MG63 (cell line): ENCODE data around the gene DNAJC16. TPM values are rescaled to one million over a fixed set of nuclear protein-coding genes. Genes with fewer than 3 reads are reported as not detected.
"Not testable (repeated sequence)": the region's sequence is repeated elsewhere in the genome, so short reads cannot be mapped to it uniquely, and the experiment has no call there.

Source experiments
- DNase-seq: peaks from one replicate; pipeline ENCODE4 v3.0.0-alpha.2; 2020
- H3K27me3 ChIP-seq: fragments of 250-450 bp; sonication (Bioruptor Pico); 2 replicates; pipeline ENCODE4 v1.5.1; 2020; ENCODE audit warnings: mild to moderate bottlenecking, moderate library complexity
- H3K36me3 ChIP-seq: fragments of 250-450 bp; sonication (Bioruptor Pico); 2 replicates; pipeline ENCODE4 v1.5.1; 2020; ENCODE audit warnings: mild to moderate bottlenecking, moderate library complexity
- H3K4me3 ChIP-seq: fragments of 250-450 bp; sonication (Bioruptor Pico); 2 replicates; pipeline ENCODE4 v1.5.1; 2020; ENCODE audit warnings: mild to moderate bottlenecking, moderate library complexity
- H3K9me3 ChIP-seq: fragments of 250-450 bp; sonication (Bioruptor Pico); 2 replicates; pipeline ENCODE4 v1.5.1; 2020; ENCODE audit warnings: mild to moderate bottlenecking, moderate library complexity
- total RNA-seq: library from RNA; depleted of rRNA; stranded (reverse); fragments of >200 nt; shearing (Covaris generic); gene quantifications from 2 replicates; pipeline ENCODE4 v1.2.3, GENCODE V29; 2014; ENCODE audit warnings: low replicate concordance

DNAJC16 gene
- total RNA-seq, 1 experiment from 2014 or later = 3.6 TPM

DNA sequence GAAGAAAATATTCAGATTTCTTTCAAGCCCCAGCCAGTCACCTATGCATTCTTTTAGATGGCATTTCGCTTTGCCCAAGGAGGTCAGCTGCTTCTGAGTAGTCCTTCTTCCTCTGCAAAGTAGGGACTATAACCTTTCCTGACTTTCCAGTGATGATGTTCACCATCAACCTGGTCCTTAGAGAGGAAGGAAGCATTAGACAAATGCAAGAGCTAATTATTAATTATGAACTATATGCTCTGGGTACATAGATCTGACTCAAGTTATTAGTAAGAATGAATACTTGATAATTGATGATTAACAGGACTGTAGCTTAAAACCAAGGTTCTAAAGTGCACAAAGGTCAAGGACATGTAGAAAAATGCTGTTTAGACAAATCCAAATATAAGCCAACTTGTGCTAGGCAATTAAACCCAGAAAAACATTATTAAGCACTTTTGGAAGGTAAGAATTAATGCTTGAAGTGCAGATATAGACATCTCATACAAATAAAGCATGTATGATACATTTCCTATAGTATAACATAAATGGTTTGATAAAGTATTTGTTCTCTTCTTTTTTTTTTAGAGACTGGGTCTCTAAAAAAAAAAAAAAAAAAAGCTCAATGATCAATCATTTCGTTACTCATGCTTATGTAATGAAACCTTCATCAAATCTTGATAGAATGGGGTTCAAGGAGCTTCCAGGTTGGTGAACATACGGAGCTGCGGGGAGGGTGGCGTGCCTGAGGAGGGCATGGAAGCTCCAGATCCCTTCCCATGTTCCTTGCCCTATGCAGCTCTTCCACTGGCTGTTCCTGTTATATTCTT lies 69.4 kb downstream of the DNAJC16 start:
- H3K9me3 ChIP-seq = no peaks in the 10 kb centered on the region
- no peaks in the 10 kb centered on the region for H3K36me3 ChIP-seq
- no peak for DNase-seq

GRCh38 chr1:15598436-15598835 lies 71.8 kb downstream of the DNAJC16 start:
- no peaks in the 10 kb centered on the region for H3K36me3 ChIP-seq

More for the DNA sequence above, 69.4 kb downstream of the DNAJC16 start:
- no peak overlapping the region for H3K4me3 ChIP-seq
- H3K27me3 ChIP-seq = peaks cover 4% of the 10 kb centered on the region; the same call in 1 of the 2 replicates

GRCh38 chr1:15603050-15603965 lies 76.7 kb downstream of the DNAJC16 start:
- H3K4me3 ChIP-seq = peak overlapping the region; percentile 80
- no peaks in the 10 kb centered on the region for H3K9me3 ChIP-seq
- no peaks in the 10 kb centered on the region; the same call in 1 of the 2 replicates for H3K27me3 ChIP-seq
- peak; percentile 98 for DNase-seq
- no peaks in the 10 kb centered on the region for H3K36me3 ChIP-seq

More at GRCh38 chr1:15598436-15598835, 71.8 kb downstream of the DNAJC16 start:
- DNase-seq = no peak
- peaks cover 4% of the 10 kb centered on the region; the same call in 1 of the 2 replicates for H3K27me3 ChIP-seq
- H3K9me3 ChIP-seq = no peaks in the 10 kb centered on the region
- no peak overlapping the region for H3K4me3 ChIP-seq

DNA sequence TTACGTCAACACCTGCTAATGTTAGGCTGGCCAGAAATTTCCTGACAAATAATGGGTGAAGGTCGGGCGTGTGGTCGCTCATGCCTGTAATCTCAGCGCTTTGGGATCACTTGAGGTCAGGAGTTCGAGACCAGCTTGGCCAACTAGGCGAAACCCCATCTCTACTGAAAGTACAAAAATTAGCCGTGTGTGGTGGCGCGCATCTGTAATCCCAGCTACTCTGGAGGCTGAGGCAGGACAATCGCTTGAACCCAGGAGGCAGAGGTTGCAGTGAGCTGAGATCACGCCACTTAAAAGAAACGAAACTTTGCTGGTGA lies 77.3 kb downstream of the DNAJC16 start:
- not testable (repeated sequence) for H3K27me3 ChIP-seq, H3K9me3 ChIP-seq, DNase-seq, H3K36me3 ChIP-seq
- H3K4me3 ChIP-seq = peak overlapping the region; percentile 80

- not testable (repeated sequence) for H3K9me3 ChIP-seq, H3K4me3 ChIP-seq, H3K36me3 ChIP-seq, H3K27me3 ChIP-seq, DNase-seq
Observed at GRCh38 chr1:15604400-15604799, 77.8 kb downstream of the DNAJC16 start.

GRCh38 chr1:15605398-15606383 lies 79.0 kb downstream of the DNAJC16 start:
- no peak overlapping the region for H3K4me3 ChIP-seq
- H3K27me3 ChIP-seq = no peaks in the 10 kb centered on the region
- H3K36me3 ChIP-seq = no peaks in the 10 kb centered on the region
- H3K9me3 ChIP-seq = no peaks in the 10 kb centered on the region
- no peak for DNase-seq

GRCh38 chr1:15609631-15610030 lies 83.0 kb downstream of the DNAJC16 start:
- H3K9me3 ChIP-seq = no peaks in the 10 kb centered on the region
- no peak for DNase-seq

GRCh38 chr1:15610167-15610566 lies 83.5 kb downstream of the DNAJC16 start:
- Histone ChIP-seq H3K9me3 (no peaks in the 10 kb centered on the region), H3K4me3 (no peak overlapping the region), H3K27me3 (no peaks in the 10 kb centered on the region), H3K36me3 (no peaks in the 10 kb centered on the region)
- DNase-seq = no peak

More at GRCh38 chr1:15609631-15610030, 83.0 kb downstream of the DNAJC16 start:
- Histone ChIP-seq H3K27me3 (no peaks in the 10 kb centered on the region), H3K36me3 (no peaks in the 10 kb centered on the region), H3K4me3 (no peak overlapping the region)

- peaks cover 5% of the 10 kb centered on the region for H3K36me3 ChIP-seq
- H3K9me3 ChIP-seq = no peaks in the 10 kb centered on the region
- peak; percentile 50 for DNase-seq
- H3K27me3 ChIP-seq = no peaks in the 10 kb centered on the region
- H3K4me3 ChIP-seq = peak overlapping the region; percentile 51
Observed at GRCh38 chr1:15616373-15617172, 89.9 kb downstream of the DNAJC16 start.

DNA sequence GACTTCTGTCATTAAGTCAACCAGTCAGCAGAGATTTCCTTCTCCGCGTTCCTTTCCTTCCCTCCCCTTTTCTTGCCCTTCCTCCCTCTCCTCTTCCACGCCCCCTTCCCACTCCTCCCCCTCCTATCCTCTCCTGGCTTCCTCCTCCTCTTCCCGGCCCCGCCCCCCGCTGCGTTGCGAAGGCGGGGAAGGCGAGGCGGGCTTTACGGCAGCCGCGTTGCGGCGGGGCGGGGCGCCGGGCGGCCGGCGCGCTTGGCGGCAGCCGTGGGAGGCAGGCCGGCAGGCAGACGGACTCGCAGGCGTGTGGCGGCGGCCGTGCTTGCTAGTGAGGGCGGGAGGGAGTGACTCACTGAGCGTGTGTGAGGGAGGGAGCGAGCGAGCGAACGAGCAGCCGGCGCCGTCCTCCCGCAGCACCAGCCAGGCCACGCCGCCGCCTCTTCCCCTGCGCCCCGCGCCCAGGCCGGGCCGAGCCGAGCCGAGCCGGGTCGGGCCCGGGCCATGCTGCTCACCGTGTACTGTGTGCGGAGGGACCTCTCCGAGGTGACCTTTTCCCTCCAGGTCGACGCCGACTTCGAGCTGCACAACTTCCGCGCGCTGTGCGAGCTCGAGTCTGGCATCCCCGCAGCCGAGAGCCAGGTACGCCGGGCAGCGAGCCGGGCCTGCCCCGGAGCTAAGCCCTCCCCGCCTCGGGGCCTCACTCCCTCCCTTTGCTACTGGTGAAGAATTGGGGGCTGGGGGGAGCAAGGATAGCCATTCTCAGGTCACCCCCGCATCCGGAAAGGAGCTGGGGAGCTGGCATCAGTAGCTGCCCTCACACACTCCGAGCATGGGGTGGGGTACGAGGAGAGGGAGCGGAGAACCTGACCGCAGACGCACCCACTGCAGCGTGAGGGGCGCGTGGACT lies 90.8 kb downstream of the DNAJC16 start, which contains the start of gene DDI2:
Gene DDI2 (plus strand): TSS at position 286 of the 904 bp plus-strand sequence. CDS start 213 bp downstream, at position 499.
- Histone ChIP-seq H3K4me3 (peak within 1 kb of the TSS; percentile 98), H3K27me3 (no peaks in the 10 kb centered on the region), H3K36me3 (peaks cover 5% of the 10 kb centered on the region), H3K9me3 (no peaks in the 10 kb centered on the region)
- DNase-seq = peak; percentile 98

DNA sequence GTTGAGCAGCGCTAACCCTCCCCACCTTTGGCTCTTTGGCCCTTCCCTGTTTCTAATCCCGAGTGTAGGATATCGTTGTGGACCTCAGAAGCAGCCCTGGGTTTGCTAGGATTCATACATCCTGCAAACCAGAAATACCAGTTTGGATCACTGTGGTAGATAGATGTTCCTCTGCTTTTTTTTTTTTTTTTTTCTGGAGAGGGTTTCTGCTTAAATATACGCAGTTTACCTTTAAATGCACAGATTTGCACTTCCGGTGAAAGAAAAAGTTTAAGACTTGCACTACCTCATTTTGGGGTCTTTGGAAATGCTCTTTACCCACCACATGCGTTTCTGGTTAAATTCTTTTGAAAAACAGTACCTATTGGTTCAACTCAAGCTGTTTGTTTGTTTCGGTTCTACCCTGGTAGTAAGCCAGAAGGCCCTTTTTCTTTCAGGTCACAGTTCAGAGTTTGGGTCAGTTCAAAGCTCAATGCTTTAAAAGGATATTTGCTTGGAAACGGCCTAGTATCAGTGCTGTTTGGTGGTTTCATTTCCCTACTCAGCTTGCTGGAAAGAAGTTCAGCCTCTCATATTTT lies 91.5 kb downstream of the DNAJC16 start:
- Histone ChIP-seq H3K36me3 (peaks cover 5% of the 10 kb centered on the region), H3K27me3 (no peaks in the 10 kb centered on the region), H3K9me3 (no peaks in the 10 kb centered on the region), H3K4me3 (peak overlapping the region; percentile 98)
- DNase-seq = no peak

GRCh38 chr1:15618655-15619525 lies 92.2 kb downstream of the DNAJC16 start:
- no peak for DNase-seq
- H3K27me3 ChIP-seq = no peaks in the 10 kb centered on the region
- H3K4me3 ChIP-seq = peak overlapping the region; percentile 98
- H3K36me3 ChIP-seq = peaks cover 5% of the 10 kb centered on the region
- no peaks in the 10 kb centered on the region for H3K9me3 ChIP-seq

DNA sequence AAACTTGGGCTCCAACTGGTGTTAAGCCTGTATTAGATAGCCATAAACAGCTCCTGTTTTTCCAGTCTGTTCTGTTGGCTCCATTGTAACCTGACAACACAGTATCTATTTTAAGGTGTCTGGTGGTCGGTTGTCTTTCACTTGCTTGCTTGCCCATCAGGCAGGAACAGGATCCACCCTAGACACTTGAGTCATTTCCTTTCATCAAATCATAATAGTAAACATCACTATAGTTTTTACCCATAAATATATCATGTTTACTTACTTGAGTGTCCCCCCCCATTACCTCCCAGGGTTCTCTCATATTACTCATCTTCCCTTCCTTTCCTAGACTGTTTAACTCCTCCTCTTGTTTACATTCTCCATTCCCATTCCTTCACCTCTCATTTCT lies 93.5 kb downstream of the DNAJC16 start:
- H3K36me3 ChIP-seq = peaks cover 5% of the 10 kb centered on the region
- DNase-seq = no peak
- no peaks in the 10 kb centered on the region for H3K27me3 ChIP-seq
- no peaks in the 10 kb centered on the region for H3K9me3 ChIP-seq
- no peak overlapping the region; the same call in 1 of the 2 replicates for H3K4me3 ChIP-seq
